GM21423 (cell line): ENCODE measurements around the gene SFT2D1.
A peak's percentile ranks its signal among the peaks of the same experiment; 100 is the strongest.

Source experiments
- ATAC-seq: cut with Tn5 transposase; IDR thresholded peaks from one replicate; pipeline ENCODE4 v1.9.1; 2021; ENCODE audit warnings: mild to moderate bottlenecking, moderate library complexity; ENCODE audit not compliant: unreplicated experiment

The SFT2D1 gene

DNA sequence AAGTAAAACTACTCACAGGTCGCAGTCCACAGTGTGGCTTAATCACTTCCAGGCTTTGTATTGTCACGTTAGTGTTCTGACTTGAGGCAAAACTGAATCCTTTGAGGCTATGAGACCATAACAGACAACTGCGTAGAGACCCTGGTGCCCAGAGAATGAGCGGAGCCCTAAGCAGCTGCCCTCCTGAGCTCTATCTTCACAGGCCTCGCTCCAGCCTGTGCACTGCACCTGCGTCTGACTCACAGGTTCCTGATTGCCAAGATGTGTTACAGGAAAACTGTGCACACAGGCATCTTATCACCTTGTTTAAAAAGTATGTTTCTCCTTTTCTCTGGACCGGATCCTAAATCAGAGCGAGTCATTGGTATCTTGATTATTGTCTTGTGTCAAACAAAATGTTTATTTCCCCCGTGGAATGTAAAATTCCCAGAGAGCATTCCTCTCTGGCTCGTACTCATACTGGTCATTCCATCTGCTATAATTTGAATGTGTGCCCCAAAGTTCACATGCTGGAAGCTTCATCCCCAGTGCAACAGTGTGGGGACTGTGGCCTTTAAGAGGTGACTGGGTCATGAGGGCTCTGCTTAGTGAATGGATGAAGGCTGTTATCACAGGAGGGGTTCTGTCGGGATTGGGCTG lies 59.8 kb downstream of the SFT2D1 start:
- ATAC-seq, result no peak

DNA sequence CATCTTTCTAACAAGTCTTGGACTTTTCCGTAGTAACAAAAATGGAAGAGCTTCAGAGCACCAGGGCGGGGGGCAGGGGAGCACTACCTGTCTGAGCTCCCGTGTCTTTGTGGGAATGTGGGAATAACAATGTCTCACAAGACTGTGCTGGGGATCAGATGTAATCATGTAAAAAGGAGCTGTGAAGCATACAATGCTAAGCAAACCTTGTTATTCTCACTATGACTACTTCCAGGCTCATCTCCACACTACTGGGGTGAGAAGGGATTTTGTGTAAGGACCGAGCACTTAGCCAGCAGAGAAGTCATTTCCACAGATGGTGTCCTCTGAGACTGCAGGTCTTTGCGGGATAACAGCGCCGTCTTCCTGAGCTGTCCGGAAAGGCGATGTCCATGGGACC lies 61.2 kb downstream of the SFT2D1 start:
- no peak for ATAC-seq

DNA sequence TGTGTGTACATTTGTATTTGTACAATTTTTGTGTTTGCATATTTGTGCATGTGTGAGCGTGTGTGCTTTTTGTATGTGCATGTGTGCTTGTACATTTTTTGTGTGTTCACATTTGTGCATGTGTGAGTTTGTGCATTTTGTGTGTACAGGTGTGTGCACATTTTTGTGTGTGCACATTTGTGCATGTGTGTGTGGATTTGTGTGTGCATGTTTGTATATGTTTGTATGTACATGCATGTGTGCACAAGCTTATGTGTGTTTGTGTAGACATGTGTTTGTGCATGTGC lies 63.0 kb downstream of the SFT2D1 start:
- ATAC-seq, result no peak

DNA sequence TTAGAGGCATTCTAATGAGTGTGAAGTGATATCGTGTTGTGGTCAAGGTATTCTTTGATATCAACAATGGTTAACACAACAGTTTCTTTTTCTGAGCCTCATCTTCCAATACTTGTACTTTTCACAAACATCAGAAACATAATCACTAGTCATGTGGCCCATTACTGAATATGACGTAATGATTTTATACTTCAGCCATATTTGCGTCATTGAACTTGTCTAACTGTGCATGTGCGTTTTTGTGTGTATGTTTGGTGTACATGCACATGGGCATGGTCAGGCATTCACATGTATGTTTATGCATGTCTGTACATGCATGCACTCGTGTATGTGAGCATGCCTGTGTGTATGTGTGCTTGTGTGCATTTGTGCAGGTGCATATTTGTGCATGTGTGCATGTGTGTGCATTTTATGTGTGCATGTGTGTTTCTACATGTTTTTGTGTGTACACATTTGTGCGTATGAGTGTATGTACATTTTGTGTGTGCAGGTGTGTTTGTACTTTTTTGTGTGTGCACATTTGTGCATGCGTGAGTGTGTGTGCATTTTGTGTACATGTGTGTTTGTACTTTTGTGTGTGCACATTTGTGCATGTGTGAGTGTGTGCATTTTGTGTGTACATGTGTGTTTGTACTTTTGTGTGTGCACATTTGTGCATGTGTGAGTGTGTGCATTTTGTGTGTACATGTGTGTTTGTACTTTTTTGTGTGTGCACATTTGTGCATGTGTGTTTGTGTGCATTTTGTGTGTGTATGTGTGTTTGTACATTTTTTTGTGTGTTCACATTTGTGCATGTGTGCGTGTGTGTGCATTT lies 63.6 kb downstream of the SFT2D1 start:
- no peak for ATAC-seq

DNA sequence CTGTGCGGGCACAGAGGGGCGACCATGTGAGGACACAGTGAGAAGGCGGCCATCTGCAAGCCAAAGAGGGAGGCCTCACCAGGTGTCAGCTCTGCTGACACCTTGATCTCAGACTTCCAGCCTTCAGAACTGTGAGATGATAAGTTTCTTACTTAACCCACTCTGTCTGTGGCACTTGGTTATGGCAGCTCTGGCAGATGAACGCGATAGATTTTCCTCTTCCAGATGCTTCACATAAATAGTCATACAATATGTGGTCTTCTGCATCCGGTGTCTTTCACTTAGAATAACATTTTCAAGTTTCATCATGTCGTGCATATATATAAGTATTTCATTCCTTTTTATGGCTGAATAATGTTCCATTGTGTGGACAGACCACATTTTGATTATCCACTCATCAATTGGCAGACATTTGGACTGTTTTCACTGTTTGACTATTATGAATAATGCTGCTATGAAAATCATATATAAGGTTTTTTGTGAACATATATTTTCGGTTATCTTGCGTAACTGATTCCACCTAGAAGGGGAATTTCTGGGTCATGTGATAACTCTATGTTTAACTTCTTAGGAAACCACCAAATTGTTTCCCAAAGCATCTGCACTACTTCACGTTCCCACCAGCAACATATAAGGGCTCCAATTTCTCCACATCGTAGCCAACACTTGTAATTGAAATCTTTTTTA lies 64.3 kb downstream of the SFT2D1 start:
- ATAC-seq, result no peak

DNA sequence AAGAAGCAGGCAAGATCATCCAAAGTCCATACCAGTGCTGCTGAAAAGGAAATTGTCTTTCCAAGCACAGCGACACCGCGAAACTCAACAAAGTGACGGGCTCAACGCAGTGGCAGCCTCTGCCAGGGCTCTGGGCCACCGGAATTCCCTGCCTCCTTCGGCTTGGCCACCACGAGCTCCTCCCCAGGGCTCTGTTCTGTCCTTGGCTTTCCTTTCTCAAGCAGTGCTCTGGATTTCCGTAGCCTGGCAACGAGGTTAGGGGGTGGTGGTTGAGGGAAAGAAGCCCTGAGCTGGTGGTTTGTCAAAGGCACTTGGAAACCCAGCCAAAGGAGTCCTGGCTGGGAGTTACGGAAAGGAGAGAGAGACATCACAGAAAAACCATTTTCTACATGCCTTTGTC lies 65.3 kb downstream of the SFT2D1 start:
- no peak for ATAC-seq

DNA sequence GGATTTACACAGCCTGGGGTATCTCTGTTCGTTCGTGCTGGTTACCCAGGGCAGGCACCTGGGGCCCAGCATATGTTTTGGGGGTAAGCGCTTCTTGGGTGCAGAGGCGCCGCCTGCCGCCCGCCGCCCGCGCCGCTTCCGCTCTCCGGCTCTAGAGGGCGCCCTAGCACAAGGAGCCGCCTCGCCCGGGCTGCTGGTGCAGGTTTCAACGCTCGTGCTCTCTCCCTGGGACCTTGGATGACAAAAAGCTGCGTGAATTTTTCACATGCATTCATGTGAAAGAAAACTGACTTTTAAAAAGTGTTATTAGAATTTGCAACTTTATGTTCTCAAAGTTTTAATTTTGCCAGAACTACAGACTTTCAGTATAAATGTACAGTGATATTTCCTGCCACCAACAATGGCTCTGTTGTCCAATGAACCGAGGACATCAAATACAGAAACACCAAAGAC lies 66.6 kb downstream of the SFT2D1 start:
- peak; percentile 82 for ATAC-seq

DNA sequence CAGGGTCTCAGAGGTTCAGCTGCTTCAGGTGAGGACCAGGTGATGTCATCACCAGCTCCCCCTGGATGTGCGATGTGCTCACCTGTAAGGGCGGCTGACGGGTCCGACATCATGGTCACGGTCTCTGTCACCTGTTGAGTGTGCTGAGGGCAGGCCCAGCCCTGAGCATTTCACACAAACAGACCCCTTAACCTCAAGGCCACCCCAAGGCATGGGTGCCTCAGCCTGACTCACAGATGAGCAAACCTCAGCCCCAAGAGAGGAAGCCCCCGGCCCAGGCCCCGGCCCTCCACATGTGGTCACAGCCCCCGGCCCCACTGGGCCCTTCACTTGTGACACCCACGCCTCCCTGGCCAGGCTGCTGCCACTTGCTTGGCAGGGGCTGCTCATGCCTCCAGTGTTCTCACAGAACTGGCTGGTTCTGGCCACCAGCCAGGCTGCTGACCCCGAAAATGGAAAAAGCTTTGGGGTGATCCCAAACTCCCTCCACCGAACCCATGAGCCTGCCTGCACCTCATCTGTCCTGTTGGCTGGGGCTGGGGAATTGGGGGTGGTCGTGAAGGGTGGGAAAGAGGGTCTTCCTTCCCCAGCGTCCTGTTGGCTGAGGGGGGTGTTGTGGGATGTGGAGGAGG lies 67.5 kb downstream of the SFT2D1 start:
- no peak for ATAC-seq

DNA sequence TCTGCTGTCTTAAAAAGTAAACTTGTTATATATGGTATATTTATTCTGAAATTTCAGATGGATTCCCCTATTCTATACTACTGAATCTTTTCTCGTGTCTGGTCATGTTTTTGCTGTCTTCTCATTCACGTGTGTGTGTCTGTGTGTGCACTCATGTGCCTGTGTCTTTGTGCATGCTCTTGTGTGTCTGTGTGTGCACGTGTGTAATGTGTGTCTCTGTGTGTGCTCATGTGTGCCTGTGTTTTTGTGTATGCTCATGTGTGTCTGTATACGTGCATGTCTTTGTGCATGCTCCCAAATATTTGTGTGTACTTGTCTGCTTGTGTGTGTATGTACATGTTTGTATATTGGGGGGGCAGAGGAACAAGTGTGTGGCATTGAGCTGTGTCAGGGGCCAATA lies 68.2 kb downstream of the SFT2D1 start:
- ATAC-seq, result no peak

DNA sequence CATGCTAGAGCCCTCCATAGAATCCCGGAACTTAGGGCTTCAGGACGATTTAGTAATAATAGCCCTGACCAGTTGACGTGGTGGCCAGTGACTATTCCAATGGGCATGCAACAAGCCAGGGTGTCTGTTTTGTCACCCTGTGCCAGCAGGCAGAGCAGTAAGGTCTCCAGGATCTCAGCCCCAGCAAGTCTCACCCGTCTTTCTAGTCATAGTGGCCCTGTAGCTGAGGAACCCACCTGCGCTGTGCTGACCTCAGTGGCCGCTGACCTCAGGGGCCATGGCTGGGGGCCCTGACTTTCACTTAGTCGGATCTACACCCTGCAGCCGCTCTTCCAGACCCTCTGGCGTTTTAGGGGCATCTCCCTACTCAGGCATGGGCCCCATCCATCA lies 71.0 kb downstream of the SFT2D1 start:
- ATAC-seq, result no peak

DNA sequence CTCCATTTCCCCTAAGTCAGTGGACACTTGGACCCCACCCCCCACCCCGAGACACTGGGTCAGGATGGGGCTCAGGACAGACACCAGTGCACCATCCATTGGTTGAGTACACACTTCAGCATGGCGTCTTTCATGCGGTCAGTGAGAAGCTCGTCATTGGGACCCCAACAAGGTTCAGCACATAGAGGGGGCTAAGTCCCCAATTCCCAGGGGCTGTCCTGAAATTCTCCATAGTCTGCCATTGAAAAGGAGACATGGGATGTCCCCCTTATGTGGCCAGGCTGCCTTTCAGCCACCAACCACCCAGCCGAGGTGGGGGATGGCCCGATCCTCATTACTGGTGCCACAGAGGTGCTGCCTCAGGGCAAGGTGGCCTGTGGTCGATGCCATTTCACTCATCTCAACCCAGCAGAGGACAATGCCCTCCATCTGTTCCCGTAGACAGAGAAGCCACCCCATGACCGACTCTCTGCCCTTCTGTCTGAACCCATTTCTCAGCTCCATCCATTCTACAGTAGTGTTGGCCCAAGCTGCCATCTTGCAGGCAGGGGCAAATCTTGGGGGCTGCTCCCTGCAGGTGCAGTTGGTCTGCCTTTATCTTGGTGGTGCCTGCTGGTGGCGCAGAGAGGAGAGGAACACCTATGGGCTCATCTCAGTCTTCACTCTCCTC lies 71.5 kb downstream of the SFT2D1 start:
- ATAC-seq, result no peak
